GM12801 (cell line): ENCODE results near the gene BSN.

Source experiments
- CTCF ChIP-seq: IDR thresholded peaks from one replicate; pipeline ENCODE4 v1.5.1; 2011; ENCODE audit warnings: control low read depth; ENCODE audit not compliant: insufficient read length; ENCODE audit errors: extremely low read depth

The BSN gene

GRCh38 chr3:49663831-49664230 lies 109.6 kb downstream of the BSN start:
- TF ChIP-seq CTCF, result no peak

GRCh38 chr3:49664300-49664699 lies 110.0 kb downstream of the BSN start:
- no peak for TF ChIP-seq CTCF

- no peak for TF ChIP-seq CTCF
These were observed 111.7 kb downstream of the BSN start for GRCh38 chr3:49665822-49666519.

GRCh38 chr3:49666592-49666991 lies 112.3 kb downstream of the BSN start:
- no peak for TF ChIP-seq CTCF

- TF ChIP-seq CTCF, result no peak
These were observed 113.6 kb downstream of the BSN start for GRCh38 chr3:49667701-49668413.

- no peak for TF ChIP-seq CTCF
These were observed 114.1 kb downstream of the BSN start for GRCh38 chr3:49668414-49668797.

GRCh38 chr3:49668861-49669260 lies 114.6 kb downstream of the BSN start:
- TF ChIP-seq CTCF, result no peak
